Myometrial cell (primary cell): ENCODE measurements around the gene HIGD1B. TPM values are rescaled to one million over a fixed set of nuclear protein-coding genes. Genes with fewer than 3 reads are reported as not detected.

Source experiments
- total RNA-seq: library from RNA; depleted of rRNA; stranded (reverse); fragments of >200 nt; gene quantifications from 2 replicates; pipeline ENCODE4 v1.2.3, GENCODE V29; 2015

The HIGD1B gene
- not detected in 2 replicates for total RNA-seq

GRCh38 chr17:44847586-44847985 lies at the start of gene HIGD1B:
Gene HIGD1B (plus strand): TSS chr17:44847883. CDS start chr17:44848153, 270 bp downstream.

GRCh38 chr17:44829523-44830358 lies 17.9 kb upstream of the HIGD1B start, which contains the start of gene GJC1:
Gene GJC1 (minus strand): TSS chr17:44830287. CDS start chr17:44805817, 24,470 bp downstream.

GRCh38 chr17:44899074-44899782 lies 51.5 kb downstream of the HIGD1B start, which contains the start of gene EFTUD2:
Gene EFTUD2 (minus strand): TSS chr17:44899445. CDS start chr17:44894521, 4,924 bp downstream.

Other genes starting within 250 kb of the HIGD1B start
- not detected in 2 replicates for gene MEIOC, start 191.4 kb upstream of the HIGD1B start, total RNA-seq
- gene CCDC43, start 158.1 kb upstream of the HIGD1B start, total RNA-seq = 21.0 and 28.4 TPM in 2 replicates
- 7.8 and 9.5 TPM in 2 replicates for gene DBF4B, start 139.2 kb upstream of the HIGD1B start, total RNA-seq
- 0.29 and 0.53 TPM in 2 replicates for gene ADAM11, start 88.9 kb upstream of the HIGD1B start, total RNA-seq
- gene GJC1, start 17.6 kb upstream of the HIGD1B start, total RNA-seq = 11.0 and 24.3 TPM in 2 replicates
- gene EFTUD2, start 51.6 kb downstream of the HIGD1B start, total RNA-seq = 63.1 and 67.2 TPM in 2 replicates
- gene GFAP, start 67.6 kb downstream of the HIGD1B start, total RNA-seq = 0.29 and 0.53 TPM in 2 replicates
- gene KIF18B, start 99.9 kb downstream of the HIGD1B start, total RNA-seq = 11.2 and 12.4 TPM in 2 replicates
- 3.2 and 9.0 TPM in 2 replicates for gene C1QL1, start 120.4 kb downstream of the HIGD1B start, total RNA-seq
- 62.4 and 64.0 TPM in 2 replicates for gene DCAKD, start 203.7 kb downstream of the HIGD1B start, total RNA-seq
- gene NMT1, start 213.4 kb downstream of the HIGD1B start, total RNA-seq = 113 and 146 TPM in 2 replicates